GM23338 (cell line): Measurements from ENCODE around the gene CACTIN.

ENCODE experiments used
- ETS1 ChIP-seq: IDR thresholded peaks from 2 replicates; pipeline ENCODE4 v1.6.1; 2016; ENCODE audit warnings: antibody characterized with exemption
- EZH2 ChIP-seq: fragments of 200-600 bp; sonication (generic); IDR thresholded peaks from one replicate; pipeline ENCODE4 v1.8.0; 2017; ENCODE audit warnings: antibody characterized with exemption, mild to moderate bottlenecking, low read depth; ENCODE audit not compliant: unreplicated experiment
- EZH2phosphoT487 ChIP-seq: fragments of 200-600 bp; sonication (generic); IDR thresholded peaks from one replicate; pipeline ENCODE4 v1.8.1; 2018; ENCODE audit warnings: antibody characterized with exemption; ENCODE audit not compliant: unreplicated experiment
- JUNB ChIP-seq: IDR thresholded peaks from one replicate; pipeline ENCODE4 v1.6.1; 2016; ENCODE audit warnings: antibody characterized with exemption; ENCODE audit not compliant: unreplicated experiment
- POLR2AphosphoS5 ChIP-seq: IDR thresholded peaks from 2 replicates; pipeline ENCODE4 v1.6.1; 2016; ENCODE audit warnings: antibody characterized with exemption, low read depth
- STAT1 ChIP-seq: IDR thresholded peaks from one replicate; pipeline ENCODE4 v1.6.1; 2016; ENCODE audit warnings: antibody characterized with exemption; ENCODE audit not compliant: unreplicated experiment
- ZNF462 ChIP-seq: fragments of 250-450 bp; sonication (Bioruptor Pico); IDR thresholded peaks from 2 replicates; pipeline ENCODE4 v1.5.0; 2020; ENCODE audit warnings: mild to moderate bottlenecking, moderate library complexity
- TF ChIP-seq, protein P1 (sequence below), 2 experiments: fragments of 200-600 bp in 1 of 2; sonication (generic) in 1 of 2; conservative IDR thresholded peaks; 2 replicates each; pipeline versions ENCODE4 v1.5.1 to v1.6.1; 2016 to 2017; ENCODE audit warnings: antibody characterized with exemption in 2 of 2, low read depth in 2 of 2, mild to moderate bottlenecking in 2 of 2, moderate library complexity in 1 of 2
- TF ChIP-seq, protein P2 (sequence below): IDR thresholded peaks from one replicate; pipeline ENCODE4 v1.6.1; 2018; ENCODE audit warnings: antibody characterized with exemption; ENCODE audit not compliant: unreplicated experiment

DNA sequence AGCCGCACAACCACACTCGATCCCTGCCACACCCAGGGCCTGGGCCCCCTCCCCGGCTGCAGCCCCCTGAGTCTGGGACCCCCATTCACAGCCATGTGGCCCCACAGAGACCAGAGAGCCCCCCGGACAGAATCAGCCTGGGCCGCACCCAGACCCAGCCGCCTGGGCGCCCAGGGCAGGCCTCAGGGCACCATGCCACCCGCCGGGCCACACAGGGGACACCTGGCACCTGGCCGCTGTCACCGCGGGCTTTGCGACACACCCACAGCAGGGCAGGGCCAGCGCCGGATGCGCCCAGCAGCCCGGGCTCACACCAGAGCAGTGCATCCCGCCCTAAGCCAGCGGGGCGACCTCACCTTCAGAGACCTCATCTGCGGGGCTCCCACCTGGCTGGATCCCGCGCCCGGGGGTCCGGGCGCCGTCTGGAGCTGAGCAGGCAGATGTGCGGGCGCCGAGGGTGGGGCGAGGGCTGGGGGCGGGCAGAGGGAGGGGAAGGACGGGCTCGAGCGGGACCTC is 20.4 kb downstream of the CACTIN start:
- TF ChIP-seq EZH2, result no peak
- no peak for TF ChIP-seq POLR2AphosphoS5
- TF ChIP-seq, protein P1, sequence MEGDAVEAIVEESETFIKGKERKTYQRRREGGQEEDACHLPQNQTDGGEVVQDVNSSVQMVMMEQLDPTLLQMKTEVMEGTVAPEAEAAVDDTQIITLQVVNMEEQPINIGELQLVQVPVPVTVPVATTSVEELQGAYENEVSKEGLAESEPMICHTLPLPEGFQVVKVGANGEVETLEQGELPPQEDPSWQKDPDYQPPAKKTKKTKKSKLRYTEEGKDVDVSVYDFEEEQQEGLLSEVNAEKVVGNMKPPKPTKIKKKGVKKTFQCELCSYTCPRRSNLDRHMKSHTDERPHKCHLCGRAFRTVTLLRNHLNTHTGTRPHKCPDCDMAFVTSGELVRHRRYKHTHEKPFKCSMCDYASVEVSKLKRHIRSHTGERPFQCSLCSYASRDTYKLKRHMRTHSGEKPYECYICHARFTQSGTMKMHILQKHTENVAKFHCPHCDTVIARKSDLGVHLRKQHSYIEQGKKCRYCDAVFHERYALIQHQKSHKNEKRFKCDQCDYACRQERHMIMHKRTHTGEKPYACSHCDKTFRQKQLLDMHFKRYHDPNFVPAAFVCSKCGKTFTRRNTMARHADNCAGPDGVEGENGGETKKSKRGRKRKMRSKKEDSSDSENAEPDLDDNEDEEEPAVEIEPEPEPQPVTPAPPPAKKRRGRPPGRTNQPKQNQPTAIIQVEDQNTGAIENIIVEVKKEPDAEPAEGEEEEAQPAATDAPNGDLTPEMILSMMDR (conservative IDR thresholded peaks at IDR 0.05; ENCODE audit: low read depth in 2 of 2), result no peak
- TF ChIP-seq, protein P2, sequence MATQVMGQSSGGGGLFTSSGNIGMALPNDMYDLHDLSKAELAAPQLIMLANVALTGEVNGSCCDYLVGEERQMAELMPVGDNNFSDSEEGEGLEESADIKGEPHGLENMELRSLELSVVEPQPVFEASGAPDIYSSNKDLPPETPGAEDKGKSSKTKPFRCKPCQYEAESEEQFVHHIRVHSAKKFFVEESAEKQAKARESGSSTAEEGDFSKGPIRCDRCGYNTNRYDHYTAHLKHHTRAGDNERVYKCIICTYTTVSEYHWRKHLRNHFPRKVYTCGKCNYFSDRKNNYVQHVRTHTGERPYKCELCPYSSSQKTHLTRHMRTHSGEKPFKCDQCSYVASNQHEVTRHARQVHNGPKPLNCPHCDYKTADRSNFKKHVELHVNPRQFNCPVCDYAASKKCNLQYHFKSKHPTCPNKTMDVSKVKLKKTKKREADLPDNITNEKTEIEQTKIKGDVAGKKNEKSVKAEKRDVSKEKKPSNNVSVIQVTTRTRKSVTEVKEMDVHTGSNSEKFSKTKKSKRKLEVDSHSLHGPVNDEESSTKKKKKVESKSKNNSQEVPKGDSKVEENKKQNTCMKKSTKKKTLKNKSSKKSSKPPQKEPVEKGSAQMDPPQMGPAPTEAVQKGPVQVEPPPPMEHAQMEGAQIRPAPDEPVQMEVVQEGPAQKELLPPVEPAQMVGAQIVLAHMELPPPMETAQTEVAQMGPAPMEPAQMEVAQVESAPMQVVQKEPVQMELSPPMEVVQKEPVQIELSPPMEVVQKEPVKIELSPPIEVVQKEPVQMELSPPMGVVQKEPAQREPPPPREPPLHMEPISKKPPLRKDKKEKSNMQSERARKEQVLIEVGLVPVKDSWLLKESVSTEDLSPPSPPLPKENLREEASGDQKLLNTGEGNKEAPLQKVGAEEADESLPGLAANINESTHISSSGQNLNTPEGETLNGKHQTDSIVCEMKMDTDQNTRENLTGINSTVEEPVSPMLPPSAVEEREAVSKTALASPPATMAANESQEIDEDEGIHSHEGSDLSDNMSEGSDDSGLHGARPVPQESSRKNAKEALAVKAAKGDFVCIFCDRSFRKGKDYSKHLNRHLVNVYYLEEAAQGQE, result no peak
- no peak for TF ChIP-seq ETS1
- TF ChIP-seq JUNB, result no peak
- no peak for TF ChIP-seq EZH2phosphoT487
- TF ChIP-seq ZNF462, result no peak
- no peak for TF ChIP-seq STAT1
